Activated CD4-positive, alpha-beta T cell treated with anti-CD3 and anti-CD28 coated beads for 36 hours (primary cell): Measurements from ENCODE around the gene CUX1. TPM values are rescaled to one million over a fixed set of nuclear protein-coding genes. Genes with fewer than 3 reads are reported as not detected.

Experiments
- ATAC-seq: fragments of 200-7000 bp; cut with Tn5 transposase; one replicate; pipeline ENCODE4 v1.10.0; 2021; ENCODE audit warnings: mild to moderate bottlenecking, moderate library complexity
- CTCF ChIA-PET: fragments of 350-600 bp; sonication (Branson Sonifier 250); formaldehyde crosslinking; loops from one replicate; lab custom pipeline; 2021; ENCODE audit warnings: antibody characterized with exemption; lab: Charles Lee
- POLR2A ChIA-PET: fragments of 350-600 bp; sonication (Branson Sonifier 250); formaldehyde crosslinking; loops from one replicate; lab custom pipeline; 2021; ENCODE audit warnings: antibody characterized with exemption, inconsistent platforms; lab: Charles Lee
- DNase-seq: peaks from one replicate; pipeline ENCODE4 v3.0.0-alpha.2; 2020
- H3K27ac Mint-ChIP-seq: one replicate; pipeline ENCODE4 v1.8.0; 2021; ENCODE audit warnings: mixed read lengths
- H3K27me3 Mint-ChIP-seq: one replicate; pipeline ENCODE4 v1.8.0; 2021; ENCODE audit warnings: mixed read lengths
- H3K36me3 Mint-ChIP-seq: one replicate; pipeline ENCODE4 v1.8.0; 2021; ENCODE audit warnings: low read depth, mixed read lengths
- H3K4me1 Mint-ChIP-seq: one replicate; pipeline ENCODE4 v1.8.0; 2021; ENCODE audit warnings: mixed read lengths
- H3K4me3 Mint-ChIP-seq: one replicate; pipeline ENCODE4 v1.8.0; 2021; ENCODE audit warnings: mild to moderate bottlenecking, moderate library complexity, mixed read lengths
- H3K9me3 Mint-ChIP-seq: one replicate; pipeline ENCODE4 v1.8.0; 2021; ENCODE audit warnings: low read depth, mixed read lengths
- intact Hi-C, 2 experiments: fragments of 100-400 bp; cut with DNase I in 1 of 2; cut with micrococcal nuclease in 1 of 2; formaldehyde crosslinking; loops; one replicate each; pipeline versions ENCODE4 v1.14.2 to v1.15.1; 2022 to 2024; cut with DNase I, micrococcal nuclease
- total RNA-seq, 2 experiments: library from RNA; stranded (reverse); gene quantifications; one replicate each; pipeline ENCODE4 v1.2.3, GENCODE V29; 2021

Gene CUX1
- total RNA-seq, 2 experiments from 2014 or later: 21.6 to 23.5 TPM

DNA sequence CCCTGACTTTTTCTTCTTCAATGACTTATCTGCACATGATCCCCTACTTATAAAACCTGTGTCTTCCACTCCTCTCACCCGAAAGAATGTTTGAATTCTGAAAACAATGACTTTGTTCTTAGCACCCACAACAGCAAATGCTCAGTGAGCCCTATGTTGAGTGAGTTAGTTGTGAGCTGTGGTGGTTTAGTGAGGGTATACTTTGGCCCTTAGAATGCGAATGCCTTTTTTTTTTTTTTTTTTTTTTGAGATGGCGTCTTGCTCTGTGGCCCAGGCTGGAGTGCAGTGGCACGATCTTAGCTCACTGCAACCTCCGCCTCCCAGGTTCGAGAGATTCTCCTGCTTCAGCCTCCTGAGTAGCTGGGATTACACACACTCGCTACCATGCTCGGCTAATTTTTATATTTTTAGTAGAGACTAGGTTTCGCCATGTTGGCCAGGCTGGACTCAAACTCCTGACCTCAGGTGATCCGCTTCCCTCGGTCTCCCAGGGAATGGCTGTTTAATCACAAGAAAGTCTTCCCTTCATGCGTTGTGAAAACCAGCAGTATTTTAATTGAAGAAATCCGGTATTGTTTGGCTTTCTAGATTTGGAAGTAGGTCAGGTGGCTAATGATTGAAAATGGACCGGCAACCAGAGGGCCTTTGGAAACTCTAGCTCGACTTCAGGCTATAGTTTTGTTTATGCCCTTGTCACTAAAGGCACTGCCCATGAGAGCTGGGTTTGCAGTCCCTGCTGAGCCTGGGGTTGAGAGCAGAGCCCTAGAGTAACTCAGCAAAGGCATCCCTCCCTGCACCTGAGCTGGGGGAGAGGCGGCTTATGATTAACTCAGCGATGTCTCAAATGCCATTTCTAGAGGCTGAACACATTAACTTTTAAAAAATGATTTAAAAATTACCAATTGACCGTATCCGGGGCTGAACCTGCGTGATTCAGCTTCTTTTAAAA lies 41.3 kb downstream of the CUX1 start:
- no peaks in the 10 kb centered on the region for H3K27me3 Mint-ChIP-seq
- H3K36me3 Mint-ChIP-seq: no peaks in the 10 kb centered on the region
- H3K27ac Mint-ChIP-seq: peak overlapping the region; percentile 33
- intact Hi-C loops: no loop called here
- H3K4me1 Mint-ChIP-seq: peaks cover 39% of the 10 kb centered on the region
- ChIA-PET POLR2A (no interaction called here), CTCF (interaction anchor here (0.9 to 1.7 kb wide), 3 partner anchors 10 to 255 kb away, joined by 3 to 6 read pairs (median 3); no protein-coding TSS in a partner anchor)
- ATAC-seq (no peak), DNase-seq (no peak)
- no peak overlapping the region for H3K4me3 Mint-ChIP-seq
- H3K9me3 Mint-ChIP-seq: no peaks in the 10 kb centered on the region

DNA sequence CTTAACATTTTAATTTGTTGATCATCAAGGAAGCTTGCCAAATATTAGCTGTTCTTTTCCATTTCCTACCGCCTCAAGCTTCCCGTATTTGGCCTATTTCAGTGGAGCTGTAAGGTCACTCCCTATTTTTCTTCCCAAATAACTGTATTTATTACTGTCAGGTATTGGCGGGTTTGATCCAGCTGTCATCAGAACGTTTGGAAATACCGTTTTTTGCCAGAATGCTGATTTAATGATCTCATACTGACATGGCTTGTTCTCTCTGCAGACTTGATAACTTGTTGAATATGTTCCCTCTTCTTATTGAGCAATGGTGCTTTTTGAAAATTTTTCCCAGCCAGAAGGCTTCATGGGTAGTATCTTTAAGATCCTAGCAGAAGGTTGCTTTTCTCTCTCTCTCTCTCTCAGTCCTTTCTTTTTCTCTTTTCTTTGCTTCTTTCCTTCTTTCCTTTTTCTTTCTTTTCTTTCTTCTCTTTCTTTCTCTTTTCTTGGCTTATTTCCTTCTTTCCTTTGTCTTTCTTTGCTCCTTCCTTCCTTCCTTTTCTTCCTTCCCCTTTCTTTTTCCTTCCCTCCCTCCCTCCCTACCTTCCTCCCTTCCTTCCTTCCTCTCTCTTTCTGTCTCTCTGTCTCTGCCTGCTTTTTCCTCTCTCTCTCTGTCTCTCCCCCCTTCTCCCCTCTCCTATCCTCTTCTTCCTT lies 42.1 kb downstream of the CUX1 start:
- DNase-seq (no peak), ATAC-seq (no peak)
- ChIA-PET CTCF (interaction anchor here (1.0 kb wide), 1 partner anchor 256 kb away, joined by 3 read pairs; no protein-coding TSS in a partner anchor), POLR2A (no interaction called here)
- H3K27ac Mint-ChIP-seq: no peak overlapping the region
- intact Hi-C loops: no loop called here
- H3K36me3 Mint-ChIP-seq: no peaks in the 10 kb centered on the region
- H3K4me1 Mint-ChIP-seq: peaks cover 32% of the 10 kb centered on the region
- H3K4me3 Mint-ChIP-seq: no peak overlapping the region
- no peaks in the 10 kb centered on the region for H3K27me3 Mint-ChIP-seq
- no peaks in the 10 kb centered on the region for H3K9me3 Mint-ChIP-seq

DNA sequence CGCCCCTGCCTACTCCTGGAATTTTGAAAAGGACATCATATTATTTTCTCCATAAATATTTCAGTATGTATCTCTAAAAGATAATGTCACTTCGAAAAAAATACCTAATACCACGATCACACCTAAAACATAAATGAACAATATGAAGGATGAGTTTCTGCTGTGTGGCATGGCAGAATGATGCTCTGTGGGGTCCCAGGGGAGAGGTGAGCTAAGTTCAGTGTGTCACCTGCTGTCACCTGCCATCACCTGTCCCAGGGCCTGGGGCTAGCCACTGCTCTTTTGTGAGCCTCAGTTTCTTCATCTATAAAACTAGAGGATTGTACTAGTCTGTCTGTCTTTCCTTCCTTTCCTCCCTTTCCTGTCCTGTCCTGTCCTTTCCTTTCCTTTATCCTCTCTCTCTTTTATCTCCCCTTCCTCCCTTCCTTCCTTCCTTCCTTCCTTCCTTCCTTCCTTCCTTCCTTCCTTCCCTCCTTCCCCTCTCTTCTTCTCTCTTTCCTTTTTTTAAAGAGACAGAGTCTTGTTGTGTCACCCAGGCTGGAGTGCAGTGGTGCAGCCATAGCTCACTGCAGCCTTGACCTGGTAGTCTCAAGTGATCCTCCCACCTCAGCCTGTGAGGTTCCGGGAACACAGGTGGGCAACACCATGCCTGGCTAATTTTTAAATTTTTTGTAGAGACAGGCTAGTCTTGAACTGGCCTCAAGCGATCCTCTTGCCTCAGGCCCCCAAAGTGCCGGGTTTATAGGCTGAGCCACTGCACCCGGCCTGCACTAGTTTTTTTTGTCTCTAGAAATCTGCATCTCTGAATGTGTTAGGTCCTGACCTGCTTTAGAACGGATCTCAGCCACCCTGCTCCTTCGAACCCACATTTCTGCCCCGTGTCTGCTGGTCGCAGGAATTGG lies 43.1 kb downstream of the CUX1 start:
- Mint-ChIP-seq H3K9me3 (no peaks in the 10 kb centered on the region), H3K4me3 (no peak overlapping the region), H3K27me3 (no peaks in the 10 kb centered on the region), H3K4me1 (peaks cover 24% of the 10 kb centered on the region), H3K36me3 (no peaks in the 10 kb centered on the region), H3K27ac (no peak overlapping the region)
- POLR2A ChIA-PET: interaction anchor here (0.7 kb wide), 1 partner anchor 69 kb away, joined by 9 read pairs; no protein-coding TSS in a partner anchor
- no peak for ATAC-seq
- intact Hi-C loops: no loop called here
- DNase-seq: no peak
- CTCF ChIA-PET: interaction anchor here (0.5 to 0.7 kb wide), 2 partner anchors 17 to 39 kb away, joined by 3 read pairs; no protein-coding TSS in a partner anchor

DNA sequence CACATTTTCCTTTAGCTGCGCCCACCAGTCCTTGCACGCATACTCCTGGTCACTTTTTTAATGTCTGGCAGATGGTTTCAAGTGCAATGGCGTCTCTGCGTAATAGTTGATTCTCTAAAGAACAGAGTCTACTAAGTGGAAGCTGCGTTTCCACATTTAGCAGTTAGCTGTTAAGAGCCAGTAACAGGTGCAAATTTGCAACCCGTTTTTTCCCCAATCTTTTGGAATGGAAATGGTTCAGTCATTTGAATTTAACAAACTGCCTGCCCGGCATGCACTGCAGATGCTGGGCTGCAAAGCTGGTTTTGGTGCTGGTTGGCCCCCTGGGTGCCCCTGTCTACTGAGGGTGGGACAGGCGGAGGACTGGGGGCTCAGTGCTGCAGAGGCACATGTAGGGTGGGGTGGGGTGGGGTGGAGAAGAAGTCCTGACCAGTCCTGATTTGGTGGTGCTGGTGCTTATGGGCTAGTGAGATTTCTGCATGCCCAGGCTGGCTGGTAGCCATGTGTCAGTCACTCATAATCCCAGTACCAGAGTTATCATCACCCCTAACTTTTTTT lies 43.9 kb downstream of the CUX1 start:
- H3K4me1 Mint-ChIP-seq: peaks cover 18% of the 10 kb centered on the region
- no peaks in the 10 kb centered on the region for H3K27me3 Mint-ChIP-seq
- CTCF ChIA-PET: interaction anchor here (0.7 kb wide), 1 partner anchor 39 kb away, joined by 3 read pairs; no protein-coding TSS in a partner anchor
- H3K4me3 Mint-ChIP-seq: no peak overlapping the region
- no peaks in the 10 kb centered on the region for H3K36me3 Mint-ChIP-seq
- POLR2A ChIA-PET: interaction anchor here (0.7 kb wide), 1 partner anchor 68 kb away, joined by 9 read pairs; no protein-coding TSS in a partner anchor
- ATAC-seq (no peak), DNase-seq (no peak)
- no peak overlapping the region for H3K27ac Mint-ChIP-seq
- H3K9me3 Mint-ChIP-seq: no peaks in the 10 kb centered on the region
- intact Hi-C loops: no loop called here

DNA sequence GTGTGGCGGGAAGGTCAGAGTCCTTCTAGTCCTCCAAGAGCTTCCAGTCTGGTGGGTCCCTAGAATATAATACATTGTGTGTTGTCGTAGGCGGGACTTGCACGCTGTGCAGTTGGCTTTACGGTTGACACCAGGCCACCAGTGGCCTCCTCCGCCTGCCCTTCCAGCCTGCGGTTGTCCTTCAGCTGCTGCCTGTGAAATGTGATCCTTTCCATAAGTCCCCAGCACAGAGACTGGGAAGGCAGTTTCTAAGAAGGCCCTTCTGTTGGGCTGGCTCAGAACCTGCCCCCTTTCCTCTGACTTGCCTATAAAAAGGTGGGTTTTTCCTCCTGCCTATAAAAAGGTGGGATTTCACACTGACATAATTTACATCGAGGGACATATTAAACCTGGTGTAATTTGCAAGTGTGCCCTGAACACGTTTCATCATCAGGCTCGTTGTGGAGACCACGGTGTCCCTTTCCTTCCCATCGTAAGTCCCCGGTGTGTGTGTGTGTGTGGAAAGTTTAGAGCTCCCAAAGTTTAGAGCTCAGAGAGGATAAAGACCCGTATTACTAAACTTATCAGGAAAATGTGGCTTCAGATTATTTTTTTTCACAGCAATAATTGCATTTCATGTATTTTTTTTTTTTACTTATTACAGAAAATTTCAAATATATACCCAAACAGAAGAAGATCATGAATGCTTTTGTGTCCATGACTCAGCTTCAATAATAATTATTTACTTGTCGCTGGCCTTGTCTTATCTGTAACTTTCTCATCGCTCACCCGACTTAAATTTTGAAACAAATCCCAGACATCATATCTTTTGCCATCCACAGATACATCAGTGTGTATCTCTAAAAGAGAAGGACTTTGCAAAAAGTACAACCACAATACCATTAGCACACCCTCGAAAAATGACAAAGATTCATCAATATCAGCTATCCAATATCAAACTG lies 45.1 kb downstream of the CUX1 start:
- Mint-ChIP-seq H3K4me1 (peaks cover 6% of the 10 kb centered on the region), H3K27ac (no peak overlapping the region), H3K4me3 (no peak overlapping the region), H3K9me3 (no peaks in the 10 kb centered on the region), H3K36me3 (no peaks in the 10 kb centered on the region), H3K27me3 (no peaks in the 10 kb centered on the region)
- ChIA-PET POLR2A (no interaction called here), CTCF (interaction anchor here (0.5 to 0.6 kb wide), 2 partner anchors 58 to 175 kb away, joined by 4 read pairs; no protein-coding TSS in a partner anchor)
- DNase-seq: no peak
- ATAC-seq: no peak
- intact Hi-C loops: no loop called here

DNA sequence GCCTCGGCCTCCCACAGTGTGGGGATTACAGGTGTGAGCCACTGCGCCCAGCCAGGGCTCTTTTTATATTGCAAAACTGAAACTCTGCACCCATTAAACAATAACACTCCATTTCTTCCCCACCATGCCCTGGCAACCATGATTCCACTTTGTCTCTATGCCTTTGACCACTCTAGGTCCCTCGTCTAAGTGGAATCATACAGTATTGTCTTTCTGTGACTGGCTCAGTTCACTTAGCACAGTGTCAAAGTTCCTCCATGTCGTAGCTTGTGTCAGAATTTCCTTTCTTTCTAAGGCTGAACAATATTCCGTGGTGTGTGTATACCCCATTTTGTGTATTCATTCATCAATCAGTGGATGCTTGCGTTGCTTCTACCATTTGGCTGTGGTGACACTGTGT lies 46.2 kb downstream of the CUX1 start:
- DNase-seq (no peak), ATAC-seq (no peak)
- H3K9me3 Mint-ChIP-seq: no peaks in the 10 kb centered on the region
- peaks cover 4% of the 10 kb centered on the region for H3K4me1 Mint-ChIP-seq
- no peaks in the 10 kb centered on the region for H3K36me3 Mint-ChIP-seq
- ChIA-PET POLR2A (no interaction called here), CTCF (interaction anchor here (0.6 kb wide), 1 partner anchor 177 kb away, joined by 4 read pairs; no protein-coding TSS in a partner anchor)
- no peak overlapping the region for H3K4me3 Mint-ChIP-seq
- no peaks in the 10 kb centered on the region for H3K27me3 Mint-ChIP-seq
- intact Hi-C loops: no loop called here
- no peak overlapping the region for H3K27ac Mint-ChIP-seq

DNA sequence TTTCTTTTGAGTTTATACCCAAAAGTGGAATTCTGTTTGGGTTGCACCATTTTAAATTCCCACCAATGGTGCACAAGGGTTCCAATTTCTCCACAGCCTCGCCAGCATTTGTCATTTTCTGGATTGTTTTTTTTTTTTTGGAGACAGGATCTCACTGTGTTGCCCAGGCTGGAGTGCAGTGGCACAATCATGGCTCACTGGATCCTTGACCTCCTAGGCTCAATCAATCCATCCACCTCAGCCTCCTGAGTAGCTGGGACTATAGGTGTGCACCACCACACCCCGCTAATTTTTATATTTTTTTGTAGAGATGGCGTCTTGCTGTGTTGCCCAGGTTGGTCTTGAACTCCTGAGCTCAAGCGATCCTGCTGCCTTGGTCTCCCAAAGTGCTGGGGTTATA lies 46.6 kb downstream of the CUX1 start:
- Mint-ChIP-seq H3K9me3 (no peaks in the 10 kb centered on the region), H3K4me1 (peaks cover 8% of the 10 kb centered on the region), H3K36me3 (no peaks in the 10 kb centered on the region), H3K27ac (no peak overlapping the region), H3K27me3 (no peaks in the 10 kb centered on the region), H3K4me3 (no peak overlapping the region)
- ChIA-PET POLR2A (no interaction called here), CTCF (no interaction called here)
- ATAC-seq (no peak), DNase-seq (no peak)
- intact Hi-C loops: no loop called here

DNA sequence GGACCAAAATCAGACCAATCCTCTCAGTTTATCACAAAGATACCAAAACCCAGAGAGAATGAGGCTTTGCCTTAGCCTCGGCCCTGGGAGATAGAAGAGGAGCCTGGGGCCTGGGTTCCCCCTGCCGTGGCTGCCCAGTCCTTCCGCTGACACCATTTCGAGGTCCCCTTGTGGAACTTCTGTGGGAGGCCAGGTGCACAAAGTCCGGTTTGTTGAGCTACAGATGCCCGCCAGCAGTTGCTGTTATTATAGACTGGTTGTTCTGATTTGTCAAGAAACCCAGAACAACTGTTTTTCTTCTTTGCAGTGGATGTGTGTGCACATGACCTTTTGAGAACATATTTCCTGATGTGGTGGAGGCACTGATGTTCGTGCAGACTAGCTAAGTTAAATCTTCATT lies 47.6 kb downstream of the CUX1 start:
- Mint-ChIP-seq H3K4me1 (peaks cover 10% of the 10 kb centered on the region), H3K36me3 (no peaks in the 10 kb centered on the region), H3K4me3 (no peak overlapping the region), H3K27ac (no peak overlapping the region), H3K9me3 (no peaks in the 10 kb centered on the region), H3K27me3 (no peaks in the 10 kb centered on the region)
- CTCF ChIA-PET: no interaction called here
- no peak for ATAC-seq
- intact Hi-C loops: no loop called here
- no peak for DNase-seq
- POLR2A ChIA-PET: no interaction called here

DNA sequence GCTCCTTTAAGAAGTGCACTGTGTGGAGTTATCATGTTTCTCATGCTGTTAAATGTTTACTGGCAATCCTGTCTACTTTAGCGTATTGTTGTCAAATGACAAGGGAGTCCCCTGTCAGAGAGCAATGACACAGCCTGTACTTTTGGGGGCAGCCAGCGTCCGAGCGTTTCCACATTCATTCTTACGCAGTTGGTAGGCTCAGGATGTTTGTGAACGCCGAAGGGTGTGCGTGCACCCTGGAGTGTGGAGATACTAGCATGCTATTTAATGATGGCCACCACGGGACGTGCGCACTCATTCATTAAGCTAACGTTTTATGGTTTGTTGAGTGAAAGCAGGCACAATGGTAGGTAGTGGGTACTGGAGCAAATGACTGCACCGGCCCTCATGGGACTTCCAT lies 48.0 kb downstream of the CUX1 start:
- Mint-ChIP-seq H3K36me3 (no peaks in the 10 kb centered on the region), H3K4me3 (no peak overlapping the region), H3K27me3 (no peaks in the 10 kb centered on the region), H3K27ac (no peak overlapping the region), H3K4me1 (peaks cover 15% of the 10 kb centered on the region), H3K9me3 (no peaks in the 10 kb centered on the region)
- intact Hi-C loops: no loop called here
- ATAC-seq: no peak
- CTCF ChIA-PET: interaction anchor here (0.6 kb wide), 1 partner anchor 38 kb away, joined by 3 read pairs; no protein-coding TSS in a partner anchor
- POLR2A ChIA-PET: no interaction called here
- no peak for DNase-seq

DNA sequence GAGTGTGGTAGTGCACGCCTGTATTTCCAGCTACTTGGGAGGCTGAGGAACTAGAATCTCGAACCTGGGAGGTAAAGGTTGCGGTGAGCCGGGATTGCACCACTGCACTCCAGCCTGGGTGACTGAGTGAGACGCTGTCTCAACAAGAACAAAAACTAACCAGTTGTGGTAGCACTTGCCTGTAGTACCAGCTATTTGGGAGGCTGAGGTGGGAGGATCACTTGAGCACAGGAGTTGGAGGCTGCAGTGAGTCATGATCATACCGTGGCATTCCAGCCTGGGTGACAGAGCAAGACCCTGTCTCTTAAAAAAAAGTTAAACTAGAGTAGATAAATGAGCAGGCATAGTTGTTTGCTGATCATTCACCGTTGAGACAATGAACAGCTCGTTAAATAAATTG lies 48.9 kb downstream of the CUX1 start:
- H3K27ac Mint-ChIP-seq: no peak overlapping the region
- CTCF ChIA-PET: no interaction called here
- no peak overlapping the region for H3K4me3 Mint-ChIP-seq
- intact Hi-C loops: no loop called here
- no peak for DNase-seq
- peaks cover 15% of the 10 kb centered on the region for H3K4me1 Mint-ChIP-seq
- H3K27me3 Mint-ChIP-seq: no peaks in the 10 kb centered on the region
- H3K9me3 Mint-ChIP-seq: no peaks in the 10 kb centered on the region
- POLR2A ChIA-PET: no interaction called here
- H3K36me3 Mint-ChIP-seq: no peaks in the 10 kb centered on the region
- no peak for ATAC-seq
